NCI-H1436 (cell line): ENCODE data around the gene FLOT1.

Experiments
- DNase-seq: peaks from one replicate; lab custom pipeline; 2025; lab: John Stamatoyannopoulos, UW

Gene FLOT1

GRCh38 chr6:30679765-30680535 is 62.5 kb downstream of the FLOT1 start:
- no peak for DNase-seq

- peak; percentile 70 for DNase-seq
Measured at GRCh38 chr6:30678964-30679726, 63.3 kb downstream of the FLOT1 start.
